GM23338 (cell line): ENCODE results near the gene AP2M1. TPM values are rescaled to one million over a fixed set of nuclear protein-coding genes. Genes with fewer than 3 reads are reported as not detected.
A peak's percentile ranks its signal among the peaks of the same experiment; 100 is the strongest.

Experiments used
- ATAC-seq: fragments of 200-7000 bp; cut with Tn5 transposase; 3 replicates; pipeline ENCODE4 v1.9.1; 2020
- DNase-seq: peaks from one replicate; pipeline ENCODE4 v3.0.0-alpha.2; 2015; ENCODE audit warnings: low spot score
- H2AFZ ChIP-seq: fragments of 200-600 bp; sonication (generic); 2 replicates; pipeline ENCODE4 v1.8.0; 2016; ENCODE audit warnings: antibody characterized with exemption, mild to moderate bottlenecking, moderate library complexity
- H3F3A ChIP-seq: fragments of 200-600 bp; sonication (generic); replicated peaks from 2 replicates; pipeline ENCODE4 v1.8.0; 2017; ENCODE audit warnings: antibody characterized with exemption, mixed run types, low read depth
- H3K27ac ChIP-seq: fragments of 200-600 bp; sonication (generic); 2 replicates; pipeline ENCODE4 v1.6.1; 2016; ENCODE audit warnings: low read depth
- H3K27me3 ChIP-seq: fragments of 200-600 bp; sonication (generic); 2 replicates; pipeline ENCODE4 v1.8.0; 2016; ENCODE audit warnings: mild to moderate bottlenecking, mixed run types, moderate library complexity; ENCODE audit not compliant: insufficient read depth
- H3K36me3 ChIP-seq: fragments of 200-600 bp; sonication (generic); 2 replicates; pipeline ENCODE4 v1.8.0; 2016; ENCODE audit warnings: mild to moderate bottlenecking; ENCODE audit not compliant: insufficient read depth
- H3K4me1 ChIP-seq: fragments of 200-600 bp; sonication (generic); 2 replicates; pipeline ENCODE4 v1.8.0; 2016; ENCODE audit warnings: mild to moderate bottlenecking, moderate library complexity; ENCODE audit not compliant: insufficient read depth
- H3K4me2 ChIP-seq: fragments of 200-600 bp; sonication (generic); 2 replicates; pipeline ENCODE4 v1.7.1; 2017; ENCODE audit warnings: mixed run types
- H3K4me3 ChIP-seq: fragments of 200-600 bp; sonication (generic); 2 replicates; pipeline ENCODE4 v1.6.1; 2016; ENCODE audit warnings: mixed run types
- H3K79me2 ChIP-seq: fragments of 200-600 bp; sonication (generic); replicated peaks from 2 replicates; pipeline ENCODE4 v1.8.0; 2017; ENCODE audit warnings: mild to moderate bottlenecking; ENCODE audit not compliant: insufficient read depth
- H3K9me2 ChIP-seq: fragments of 200-600 bp; sonication (generic); 2 replicates; pipeline ENCODE4 v1.8.0; 2017; ENCODE audit not compliant: insufficient read depth
- H4K20me1 ChIP-seq: fragments of 200-600 bp; sonication (generic); replicated peaks from 2 replicates; pipeline ENCODE4 v1.8.0; 2017; ENCODE audit warnings: mild to moderate bottlenecking; ENCODE audit not compliant: insufficient read depth
- H3K27ac Mint-ChIP-seq: 2 replicates; pipeline ENCODE4 v1.8.0; 2020; ENCODE audit warnings: inconsistent platforms, mild to moderate bottlenecking, moderate library complexity, mixed read lengths
- H3K27me3 Mint-ChIP-seq: 3 replicates; pipeline ENCODE4 v1.8.0; 2022; ENCODE audit warnings: low read depth, mild to moderate bottlenecking, moderate library complexity, mixed read lengths, inconsistent platforms; ENCODE audit not compliant: insufficient read depth, poor library complexity
- H3K36me3 Mint-ChIP-seq: 3 replicates; pipeline ENCODE4 v1.8.0; 2021; ENCODE audit warnings: low read depth, mild to moderate bottlenecking, inconsistent platforms, moderate library complexity, mixed read lengths
- H3K4me1 Mint-ChIP-seq: 3 replicates; pipeline ENCODE4 v1.8.0; 2020; ENCODE audit warnings: mild to moderate bottlenecking, inconsistent platforms, mixed read lengths
- H3K4me3 Mint-ChIP-seq: 3 replicates; pipeline ENCODE4 v1.8.0; 2021; ENCODE audit warnings: moderate library complexity, mild to moderate bottlenecking, inconsistent platforms, mixed read lengths
- H3K9me3 Mint-ChIP-seq: 3 replicates; pipeline ENCODE4 v1.8.0; 2020; ENCODE audit warnings: moderate library complexity, mild to moderate bottlenecking, inconsistent platforms, mixed read lengths
- CREB1 ChIP-seq: fragments of 250-450 bp; sonication (Bioruptor Pico); IDR thresholded peaks from 2 replicates; pipeline ENCODE4 v1.5.0; 2020; ENCODE audit warnings: low read depth, mild to moderate bottlenecking, moderate library complexity
- ETS1 ChIP-seq: IDR thresholded peaks from 2 replicates; pipeline ENCODE4 v1.6.1; 2016; ENCODE audit warnings: antibody characterized with exemption
- JUNB ChIP-seq: IDR thresholded peaks from one replicate; pipeline ENCODE4 v1.6.1; 2016; ENCODE audit warnings: antibody characterized with exemption; ENCODE audit not compliant: unreplicated experiment
- POLR2AphosphoS5 ChIP-seq: IDR thresholded peaks from 2 replicates; pipeline ENCODE4 v1.6.1; 2016; ENCODE audit warnings: antibody characterized with exemption, low read depth
- REST ChIP-seq: IDR thresholded peaks from one replicate; pipeline ENCODE4 v1.6.1; 2018; ENCODE audit warnings: antibody characterized with exemption; ENCODE audit not compliant: unreplicated experiment
- ZNF114 ChIP-seq: fragments of 250-450 bp; sonication (Bioruptor Pico); IDR thresholded peaks from 2 replicates; pipeline ENCODE4 v1.5.0; 2020; ENCODE audit warnings: mild to moderate bottlenecking, moderate library complexity
- ZNF462 ChIP-seq: fragments of 250-450 bp; sonication (Bioruptor Pico); IDR thresholded peaks from 2 replicates; pipeline ENCODE4 v1.5.0; 2020; ENCODE audit warnings: mild to moderate bottlenecking, moderate library complexity
- polyA plus RNA-seq: library from polyadenylated mRNA; unstranded; fragments of >200 nt; fragmentation: Nextera tagmentation; extraction: Ambion mirVana; gene quantifications from 2 replicates; pipeline ENCODE4 v1.2.1, GENCODE V29; 2016
- total RNA-seq: library from RNA; depleted of rRNA; stranded (reverse); fragments of >200 nt; shearing (Covaris generic); gene quantifications from 2 replicates; pipeline ENCODE4 v1.2.3, GENCODE V29; 2014

AP2M1 gene
- total and polyA plus RNA-seq, 2 experiments from 2014 or later: 215 to 305 TPM

GRCh38 chr3:184174284-184174645 is 390 bp upstream of the AP2M1 start (continued):
- TF ChIP-seq POLR2AphosphoS5 (no peak), ETS1 (no peak)

GRCh38 chr3:184175506-184175905 is 851 bp downstream of the AP2M1 start:
- no peaks in the 10 kb centered on the region for H3K9me3 Mint-ChIP-seq
- Histone ChIP-seq H4K20me1 (peaks cover 4% of the 10 kb centered on the region; the same call in 1 of the 2 replicates), H3K79me2 (peaks cover 40% of the 10 kb centered on the region)

More at GRCh38 chr3:184175506-184175905, 851 bp downstream of the AP2M1 start:
- Mint-ChIP-seq H3K4me1 (peaks cover 38% of the 10 kb centered on the region), H3K36me3 (peaks cover 53% of the 10 kb centered on the region), H3K27me3 (peaks cover 7% of the 10 kb centered on the region), H3K4me3 (peak overlapping the region; percentile 98), H3K27ac (peak overlapping the region; percentile 99)
- ATAC-seq (peak; percentile 6; the same call in 2 of the 3 replicates), DNase-seq (no peak)
- Histone ChIP-seq H2AFZ (no peak overlapping the region), H3K4me3 (peak overlapping the region; percentile 92), H3K4me2 (peak overlapping the region; percentile 97), H3K9me2 (no peaks in the 10 kb centered on the region), H3K27me3 (no peaks in the 10 kb centered on the region), H3K4me1 (peaks cover 15% of the 10 kb centered on the region), H3K36me3 (peaks cover 5% of the 10 kb centered on the region), H3K27ac (peak overlapping the region; percentile 97), H3F3A (0 out of 2 replicates have a peak, but pooled peaks cover 4% of the 10 kb centered on the region)
- no peak for TF ChIP-seq ZNF462
- TF ChIP-seq JUNB: no peak
- TF ChIP-seq REST: no peak
- no peak for TF ChIP-seq ZNF114
- TF ChIP-seq CREB1: no peak
